Memory B cell (primary cell): ENCODE measurements around the gene BRI3.
A peak's percentile ranks its signal among the peaks of the same experiment; 100 is the strongest.

ENCODE experiments used
- ATAC-seq: fragments of 150-1000 bp; cut with Tn5 transposase; 2 replicates; pipeline ENCODE4 v1.10.0; 2021; ENCODE audit warnings: low read depth, mild to moderate bottlenecking, moderate library complexity
- DNase-seq, 2 donors: peaks; one replicate each; pipeline ENCODE4 v3.0.0; 2022; ENCODE audit warnings: low spot score in 2 of 2
- H3K27ac Mint-ChIP-seq: one replicate; pipeline ENCODE4 v1.8.0; 2022; ENCODE audit warnings: mild to moderate bottlenecking, moderate library complexity, mixed read lengths
- H3K27me3 Mint-ChIP-seq: one replicate; pipeline ENCODE4 v1.8.0; 2022; ENCODE audit warnings: mixed read lengths
- H3K36me3 Mint-ChIP-seq: one replicate; pipeline ENCODE4 v1.8.0; 2022; ENCODE audit warnings: mild to moderate bottlenecking, mixed read lengths
- H3K4me1 Mint-ChIP-seq: one replicate; pipeline ENCODE4 v1.8.0; 2022; ENCODE audit warnings: mixed read lengths
- H3K4me3 Mint-ChIP-seq: one replicate; pipeline ENCODE4 v1.8.0; 2022; ENCODE audit warnings: mild to moderate bottlenecking, moderate library complexity, mixed read lengths
- H3K9me3 Mint-ChIP-seq: one replicate; pipeline ENCODE4 v1.8.0; 2022; ENCODE audit warnings: mixed read lengths

The BRI3 gene, protein sequence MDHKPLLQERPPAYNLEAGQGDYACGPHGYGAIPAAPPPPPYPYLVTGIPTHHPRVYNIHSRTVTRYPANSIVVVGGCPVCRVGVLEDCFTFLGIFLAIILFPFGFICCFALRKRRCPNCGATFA

DNA sequence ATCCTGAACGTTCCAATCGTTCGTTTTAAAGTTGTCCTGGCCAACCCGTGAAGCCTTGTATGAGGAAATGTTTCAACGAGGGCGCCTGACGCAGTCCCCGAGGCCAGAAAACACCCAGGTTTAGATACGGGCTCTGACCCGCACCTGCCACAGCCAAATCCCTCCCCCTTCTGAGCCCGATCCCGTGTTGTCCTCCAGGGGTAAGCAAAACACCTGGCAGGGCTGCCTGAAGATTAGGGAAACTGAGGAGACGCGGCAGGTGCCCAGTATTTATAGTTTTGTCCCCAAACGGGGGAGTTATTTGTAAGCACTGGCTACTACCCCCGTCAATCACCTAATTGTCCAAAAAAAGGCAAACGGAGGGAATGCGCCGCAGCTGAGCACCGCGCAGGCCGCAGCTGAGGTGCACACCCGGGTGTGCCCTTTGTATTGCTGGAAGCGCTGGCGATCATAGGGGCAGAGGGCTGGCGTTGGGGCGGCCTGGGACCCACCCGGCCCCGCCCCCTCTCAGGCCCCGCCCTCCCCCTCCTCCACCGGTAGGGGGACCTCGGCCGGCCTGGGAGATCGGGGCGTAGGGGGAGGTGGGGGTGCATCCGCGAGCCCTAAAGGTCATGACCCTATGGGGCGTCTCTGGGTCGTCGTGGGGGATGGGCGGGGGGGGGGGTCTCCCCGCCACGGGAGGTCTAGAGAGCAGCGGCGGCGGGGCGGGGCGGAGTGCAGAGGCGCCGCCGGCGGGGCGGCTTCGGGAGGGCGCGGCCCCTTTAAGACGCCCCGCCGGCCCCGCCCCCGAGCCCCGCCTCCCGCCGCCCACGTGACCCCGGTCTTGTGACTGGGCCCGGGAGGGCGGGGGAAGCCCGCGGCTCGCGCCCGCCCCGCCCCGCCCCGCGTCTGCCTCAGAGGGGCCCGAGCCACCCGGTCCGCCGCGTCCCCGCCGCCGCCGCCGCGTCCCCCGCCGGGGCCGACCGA lies at the start of gene BRI3:
Gene BRI3 (plus strand): TSS at position 896 of the 966 bp plus-strand sequence. CDS start 110 bp downstream, outside the sequence.
- Mint-ChIP-seq H3K4me3 (peak within 1 kb of the TSS; percentile 89), H3K36me3 (peaks cover 1% of the 10 kb centered on the region), H3K27ac (peak within 1 kb of the TSS; percentile 87), H3K9me3 (no peaks in the 10 kb centered on the region), H3K4me1 (peaks cover 22% of the 10 kb centered on the region), H3K27me3 (no peaks in the 10 kb centered on the region)
- peak; percentile 82 to 85 for DNase-seq
- ATAC-seq: peak; percentile 80

DNA sequence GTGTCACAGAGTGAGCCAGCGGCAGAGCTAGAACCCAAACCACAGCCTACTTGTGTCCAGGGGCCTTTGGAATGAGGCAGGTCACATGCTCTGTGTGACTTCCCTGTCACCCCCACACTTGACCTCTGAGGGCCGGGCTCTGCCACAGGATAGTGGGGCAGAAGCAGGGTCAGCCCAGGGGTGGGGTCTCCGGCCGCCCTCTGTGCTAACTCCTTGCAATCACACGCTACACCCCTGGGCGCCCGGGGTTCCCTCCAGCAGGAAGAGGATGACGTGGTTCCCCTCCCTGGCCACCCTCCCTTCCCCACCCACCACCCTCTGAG lies 49.3 kb upstream of the BRI3 start:
- H3K36me3 Mint-ChIP-seq: peaks cover 27% of the 10 kb centered on the region
- H3K9me3 Mint-ChIP-seq: no peaks in the 10 kb centered on the region
- ATAC-seq (no peak), DNase-seq (no peak)
- no peak overlapping the region for H3K27ac Mint-ChIP-seq
- H3K27me3 Mint-ChIP-seq: no peaks in the 10 kb centered on the region
- H3K4me3 Mint-ChIP-seq: no peak overlapping the region
- H3K4me1 Mint-ChIP-seq: no peaks in the 10 kb centered on the region

DNA sequence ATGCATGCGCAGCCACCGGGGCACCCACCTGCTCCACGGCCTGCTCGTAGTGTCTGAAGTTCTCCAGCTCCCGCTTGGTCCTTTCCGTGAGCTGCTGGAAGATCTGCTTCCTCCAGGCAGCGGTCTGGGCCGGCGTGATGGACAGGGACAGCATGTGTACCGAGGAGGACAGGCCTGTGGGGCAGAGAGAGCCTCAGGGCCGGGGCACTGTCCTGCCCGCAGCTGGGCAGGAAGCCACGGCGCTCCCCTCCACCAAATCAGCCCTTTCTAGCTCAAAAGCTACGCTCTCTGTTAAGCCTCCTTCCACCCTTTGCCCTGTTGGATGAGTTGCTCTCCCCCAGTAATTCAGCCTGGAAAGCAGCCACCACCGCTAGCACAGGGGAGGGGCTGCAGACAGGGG lies 48.7 kb upstream of the BRI3 start:
- DNase-seq: no peak
- H3K27me3 Mint-ChIP-seq: no peaks in the 10 kb centered on the region
- H3K4me3 Mint-ChIP-seq: no peak overlapping the region
- no peak for ATAC-seq
- H3K9me3 Mint-ChIP-seq: no peaks in the 10 kb centered on the region
- peaks cover 23% of the 10 kb centered on the region for H3K36me3 Mint-ChIP-seq
- no peaks in the 10 kb centered on the region for H3K4me1 Mint-ChIP-seq
- H3K27ac Mint-ChIP-seq: no peak overlapping the region

DNA sequence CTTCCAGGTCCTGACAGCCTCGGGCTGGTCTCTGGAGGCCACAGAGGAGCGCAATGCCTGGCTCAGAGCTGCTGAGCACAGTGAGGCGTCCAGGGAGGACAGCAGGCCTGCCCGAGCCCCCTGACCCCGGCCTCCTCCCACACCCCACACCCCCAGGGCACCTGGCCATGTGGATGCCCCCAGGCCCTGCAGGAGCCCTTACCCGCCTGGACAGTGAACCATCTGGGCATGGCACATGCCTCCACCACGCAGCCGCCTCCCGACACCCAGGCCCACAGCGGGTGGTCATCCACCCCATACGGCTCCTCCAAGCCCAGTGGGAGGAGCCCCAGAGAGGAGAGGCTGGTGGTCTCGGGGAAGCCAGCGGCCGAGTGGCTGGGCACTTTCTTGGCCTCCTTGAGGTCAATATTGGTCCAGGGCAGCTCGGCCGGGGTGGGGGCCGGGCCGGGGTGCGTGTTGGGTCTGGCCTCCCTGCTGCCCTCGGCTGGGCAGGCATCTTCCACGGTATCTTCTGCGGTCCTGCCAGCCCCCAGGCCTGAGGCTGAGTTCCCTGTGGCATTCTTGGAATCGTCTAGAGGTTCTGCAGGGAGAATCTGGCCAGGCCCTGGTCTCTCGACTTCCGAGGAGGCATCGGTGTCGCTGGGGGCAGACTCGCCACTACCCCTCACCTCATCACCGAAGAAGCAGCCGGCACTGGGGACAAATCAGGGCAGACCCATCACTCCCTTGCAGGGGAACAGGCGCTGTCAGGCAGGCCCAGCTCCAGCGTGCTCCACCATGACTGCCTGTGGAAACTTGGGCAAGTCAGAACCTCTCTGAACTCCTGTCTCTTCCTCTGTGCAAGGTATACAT lies 48.0 kb upstream of the BRI3 start:
- no peak overlapping the region for H3K4me3 Mint-ChIP-seq
- peaks cover 19% of the 10 kb centered on the region for H3K36me3 Mint-ChIP-seq
- no peaks in the 10 kb centered on the region for H3K27me3 Mint-ChIP-seq

DNA sequence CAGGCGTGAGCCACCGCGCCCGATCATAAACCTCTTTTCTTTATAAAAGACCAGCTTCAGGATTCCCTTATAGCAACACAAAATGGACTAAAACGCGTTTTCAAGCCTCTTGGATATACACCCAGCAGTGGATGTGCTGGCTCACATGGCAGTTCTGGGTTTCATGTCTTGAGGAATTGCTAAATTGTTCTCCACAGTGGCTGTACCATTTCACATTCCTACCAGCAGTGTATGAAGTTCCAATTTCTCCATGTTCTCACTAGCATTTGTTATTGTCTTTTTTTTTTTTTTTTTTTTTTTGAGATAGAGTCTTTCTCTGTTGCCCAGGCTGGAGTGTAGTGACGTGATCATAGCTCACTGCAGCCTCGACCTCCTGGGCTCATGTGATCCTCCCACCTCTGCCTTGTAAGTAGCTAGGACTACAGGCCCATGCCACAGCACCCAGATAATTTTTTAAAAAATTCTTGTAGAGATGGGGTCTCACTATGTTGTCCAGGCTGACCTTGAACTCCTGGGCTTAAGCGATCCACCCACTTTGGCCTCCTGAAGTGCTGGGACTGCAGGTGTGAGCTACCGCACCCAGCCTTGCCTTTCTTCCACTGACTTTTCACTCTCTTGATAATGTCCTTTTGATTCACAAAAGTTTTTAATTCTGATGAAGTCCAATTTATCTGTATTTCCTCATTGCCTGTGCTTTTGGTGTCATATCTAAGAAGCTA lies 46.9 kb upstream of the BRI3 start:
- Mint-ChIP-seq H3K4me1 (no peaks in the 10 kb centered on the region), H3K9me3 (no peaks in the 10 kb centered on the region), H3K4me3 (no peak overlapping the region), H3K27me3 (no peaks in the 10 kb centered on the region), H3K27ac (no peak overlapping the region), H3K36me3 (peaks cover 26% of the 10 kb centered on the region)
- ATAC-seq (no peak), DNase-seq (no peak)

More for the DNA sequence above, 48.0 kb upstream of the BRI3 start:
- DNase-seq (no peak), ATAC-seq (no peak)
- Mint-ChIP-seq H3K27ac (no peak overlapping the region), H3K9me3 (no peaks in the 10 kb centered on the region), H3K4me1 (no peaks in the 10 kb centered on the region)

DNA sequence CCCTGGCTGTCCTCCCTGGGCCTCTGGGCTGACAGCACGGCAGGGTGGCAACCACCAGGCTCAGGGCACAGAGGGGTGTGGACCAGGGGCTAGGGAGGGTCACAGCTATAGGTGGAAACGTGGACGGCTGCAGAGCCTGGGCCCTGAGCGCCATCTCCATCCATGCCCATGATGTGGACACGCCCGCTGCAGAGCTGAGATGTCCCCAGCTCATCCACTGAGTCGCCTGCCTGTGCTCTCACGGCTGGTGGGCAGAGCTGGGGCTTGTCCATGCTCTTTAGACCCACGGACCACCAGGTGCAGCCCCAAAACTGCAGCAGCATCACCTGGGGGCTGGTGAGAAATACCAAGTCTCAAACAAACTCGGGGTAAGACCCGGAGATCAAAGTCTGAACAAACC lies 45.6 kb upstream of the BRI3 start:
- DNase-seq: no peak
- Mint-ChIP-seq H3K27ac (no peak overlapping the region), H3K4me1 (no peaks in the 10 kb centered on the region), H3K9me3 (no peaks in the 10 kb centered on the region), H3K27me3 (no peaks in the 10 kb centered on the region), H3K36me3 (peaks cover 23% of the 10 kb centered on the region), H3K4me3 (no peak overlapping the region)
- ATAC-seq: no peak

DNA sequence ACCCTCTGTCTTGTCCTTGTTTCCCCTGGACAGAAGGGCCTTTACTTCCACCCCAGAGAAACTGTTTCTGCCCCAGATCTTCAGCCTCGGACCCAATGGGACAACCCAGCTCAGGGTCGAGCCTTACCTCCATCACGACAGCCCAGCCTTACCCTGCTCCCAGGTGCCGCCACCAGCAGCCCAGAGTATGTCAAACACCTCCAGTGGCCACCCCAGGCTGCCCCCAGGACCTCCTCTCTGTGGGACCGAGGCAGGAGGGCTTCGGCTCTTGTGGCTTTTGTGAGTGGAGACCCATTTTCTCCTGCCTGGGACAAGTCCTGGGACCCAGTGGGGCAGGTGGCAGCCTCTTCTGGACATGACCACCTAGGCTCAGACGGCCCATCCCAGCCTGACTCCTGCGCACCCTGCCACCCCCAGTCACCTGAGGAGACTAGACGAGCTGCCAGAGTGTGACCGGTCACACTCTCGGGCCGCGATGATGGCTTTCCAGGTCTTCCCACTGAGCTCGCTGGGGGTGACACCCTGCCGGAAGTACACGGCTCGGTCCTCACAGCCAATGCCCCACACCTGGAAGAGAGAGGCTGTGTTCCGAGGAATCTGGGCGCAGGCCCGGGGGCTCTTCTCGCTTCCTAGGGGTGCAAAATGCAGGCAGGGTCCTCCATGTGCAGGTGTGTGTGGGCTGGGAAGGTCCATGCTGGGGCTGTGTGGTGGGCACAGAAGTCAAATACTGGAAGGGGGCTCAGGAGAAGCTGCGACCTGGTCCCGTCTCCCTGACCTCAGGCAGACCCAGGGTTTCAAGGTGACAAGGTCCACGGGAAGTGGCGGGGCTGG lies 44.9 kb upstream of the BRI3 start:
- ATAC-seq (no peak), DNase-seq (no peak)
- Mint-ChIP-seq H3K4me3 (no peak overlapping the region), H3K9me3 (no peaks in the 10 kb centered on the region), H3K27ac (no peak overlapping the region), H3K4me1 (no peaks in the 10 kb centered on the region), H3K27me3 (no peaks in the 10 kb centered on the region), H3K36me3 (peaks cover 27% of the 10 kb centered on the region)

DNA sequence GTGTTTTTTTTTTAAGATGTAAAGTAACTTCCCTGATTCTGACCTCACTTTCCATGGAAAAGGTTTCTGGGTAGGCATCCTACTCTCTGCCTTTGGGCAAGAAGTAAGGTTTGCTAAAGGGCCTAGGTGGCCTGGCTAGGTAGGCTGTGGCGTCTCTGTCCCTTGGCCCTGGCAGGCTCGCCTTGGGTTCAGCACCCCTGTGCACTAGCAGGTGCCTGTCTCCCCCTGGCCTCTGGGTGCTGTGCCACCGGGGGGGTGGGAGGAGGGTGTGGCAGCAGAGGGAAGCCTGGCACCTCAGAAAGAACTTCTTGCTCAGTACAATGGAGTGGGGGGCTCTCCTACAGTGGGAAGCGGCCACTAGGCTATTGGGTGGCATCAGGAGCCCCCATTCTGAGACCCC lies 43.4 kb upstream of the BRI3 start:
- no peak for ATAC-seq
- Mint-ChIP-seq H3K9me3 (no peaks in the 10 kb centered on the region), H3K4me3 (no peak overlapping the region), H3K4me1 (no peaks in the 10 kb centered on the region), H3K27ac (no peak overlapping the region), H3K36me3 (peaks cover 28% of the 10 kb centered on the region), H3K27me3 (no peaks in the 10 kb centered on the region)
- no peak for DNase-seq

DNA sequence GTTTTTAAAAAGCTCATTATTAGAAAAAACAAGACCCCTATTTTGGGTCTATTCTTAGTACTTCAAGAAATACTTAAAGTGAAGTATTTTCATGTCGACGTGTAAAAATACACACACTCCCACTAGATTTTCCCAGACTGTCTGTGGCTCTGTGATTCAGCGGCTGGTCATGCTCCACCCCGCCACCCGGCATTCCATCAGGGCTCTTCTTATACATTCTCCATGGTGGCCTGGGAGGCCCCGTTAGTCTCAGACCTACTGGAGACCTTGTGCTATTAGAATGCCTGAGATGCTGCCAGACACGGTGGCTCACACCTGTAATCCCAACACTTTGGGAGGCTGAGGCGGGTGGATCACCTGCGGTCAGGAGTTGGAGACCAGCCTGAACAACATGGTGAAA lies 42.5 kb upstream of the BRI3 start:
- no peak for DNase-seq
- no peak overlapping the region for H3K27ac Mint-ChIP-seq

DNA sequence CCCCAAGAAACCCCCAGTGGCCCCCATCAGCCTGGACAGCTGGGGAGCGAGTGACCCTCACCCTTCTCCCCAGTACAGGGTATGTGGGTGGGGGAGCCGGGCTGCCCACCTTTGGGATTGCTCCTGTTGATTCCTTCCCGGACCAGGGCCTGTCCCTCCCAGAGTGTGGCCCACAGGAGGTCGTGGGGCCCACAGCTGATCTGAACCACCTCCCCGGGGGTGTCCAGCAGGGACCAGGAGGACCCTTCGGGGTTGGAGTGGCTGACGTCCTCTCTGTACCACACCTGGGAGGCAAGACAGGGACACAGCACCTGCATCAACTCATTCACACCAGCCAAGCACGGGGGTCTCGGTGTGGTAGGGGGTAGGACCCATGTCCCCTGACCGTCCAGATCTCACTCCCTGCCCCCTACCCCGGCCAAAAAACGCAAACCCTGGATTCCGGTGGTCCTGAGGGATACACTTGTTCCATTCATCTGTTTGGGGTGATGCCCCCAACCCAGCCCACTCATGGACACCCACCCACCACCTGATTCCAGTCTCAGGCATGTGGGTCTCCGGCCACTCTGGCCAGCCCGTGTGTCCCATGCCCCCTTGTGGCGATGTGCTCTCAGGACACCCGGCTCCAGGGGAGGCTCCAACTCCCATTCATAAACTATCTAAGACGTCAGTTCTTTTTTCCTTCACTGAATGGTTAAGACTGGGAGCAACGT lies 40.4 kb upstream of the BRI3 start:
- Mint-ChIP-seq H3K4me1 (no peaks in the 10 kb centered on the region), H3K27me3 (no peaks in the 10 kb centered on the region), H3K4me3 (no peak overlapping the region), H3K36me3 (peaks cover 29% of the 10 kb centered on the region), H3K9me3 (no peaks in the 10 kb centered on the region), H3K27ac (no peak overlapping the region)
- peak; percentile 30 to 35 for DNase-seq
- peak; percentile 53 for ATAC-seq

More for the DNA sequence above, 42.5 kb upstream of the BRI3 start:
- no peaks in the 10 kb centered on the region for H3K27me3 Mint-ChIP-seq
- peaks cover 28% of the 10 kb centered on the region for H3K36me3 Mint-ChIP-seq
- no peaks in the 10 kb centered on the region for H3K9me3 Mint-ChIP-seq
- ATAC-seq: no peak
- H3K4me3 Mint-ChIP-seq: no peak overlapping the region
- H3K4me1 Mint-ChIP-seq: no peaks in the 10 kb centered on the region

DNA sequence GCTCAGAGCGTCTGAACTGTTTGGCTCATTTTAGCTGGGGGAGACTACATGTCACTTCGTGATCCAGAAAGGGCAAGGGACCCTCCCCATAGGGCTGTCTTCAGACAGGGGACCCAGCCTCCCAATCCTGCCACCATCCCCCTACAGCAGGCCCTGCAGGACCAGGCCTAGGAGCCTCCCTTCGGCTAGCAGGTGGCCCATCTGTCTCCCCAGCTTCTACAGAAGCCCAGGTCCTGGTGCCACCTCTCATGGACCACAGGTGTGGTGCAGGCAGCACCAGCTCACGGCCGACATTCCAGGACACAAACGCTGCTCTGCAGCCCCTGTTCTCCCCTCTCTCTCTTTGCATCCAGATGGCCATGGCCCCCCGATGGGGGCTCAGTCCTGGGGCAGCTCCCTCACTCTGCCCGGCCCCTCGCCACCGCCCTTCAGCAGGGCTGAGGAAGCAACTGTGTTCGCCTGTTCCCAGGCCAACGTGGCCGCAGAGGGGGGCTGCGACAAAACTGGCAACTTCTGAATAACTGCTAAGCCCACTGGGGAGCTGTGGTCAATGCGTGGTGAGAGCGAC lies 39.7 kb upstream of the BRI3 start:
- H3K27ac Mint-ChIP-seq: no peak overlapping the region
- H3K4me3 Mint-ChIP-seq: no peak overlapping the region
- no peak for ATAC-seq
- no peaks in the 10 kb centered on the region for H3K4me1 Mint-ChIP-seq
- peaks cover 32% of the 10 kb centered on the region for H3K36me3 Mint-ChIP-seq
- DNase-seq: no peak
- no peaks in the 10 kb centered on the region for H3K27me3 Mint-ChIP-seq
- H3K9me3 Mint-ChIP-seq: no peaks in the 10 kb centered on the region

DNA sequence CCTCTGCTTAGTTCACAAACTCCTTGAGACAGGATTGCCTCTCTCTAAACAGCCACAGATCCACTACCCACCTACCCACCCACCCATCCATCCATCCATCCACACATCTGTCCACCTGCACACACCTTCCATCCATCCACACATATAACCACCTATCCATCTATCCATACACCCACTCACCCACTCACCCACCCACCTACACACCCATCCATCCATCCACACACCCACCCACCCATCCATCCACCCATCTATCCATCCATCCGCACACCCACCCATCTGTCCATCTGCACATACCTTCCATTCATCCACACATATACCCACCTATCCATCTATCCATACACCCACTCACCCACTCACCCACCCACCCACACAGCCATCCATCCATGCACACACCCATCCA lies 39.1 kb upstream of the BRI3 start:
- no peak overlapping the region for H3K27ac Mint-ChIP-seq
- ATAC-seq: no peak
- H3K4me3 Mint-ChIP-seq: no peak overlapping the region
- H3K4me1 Mint-ChIP-seq: no peaks in the 10 kb centered on the region
- peaks cover 32% of the 10 kb centered on the region for H3K36me3 Mint-ChIP-seq
- no peaks in the 10 kb centered on the region for H3K27me3 Mint-ChIP-seq
- H3K9me3 Mint-ChIP-seq: no peaks in the 10 kb centered on the region
- DNase-seq: no peak
